ENCODE results near the gene GREB1L. TPM values are rescaled to one million over a fixed set of nuclear protein-coding genes. Genes with fewer than 3 reads are reported as not detected.
A peak's percentile ranks its signal among the peaks of the same experiment; 100 is the strongest.

GREB1L gene
- total and polyA plus RNA-seq, 2 of the 13 experiments (the other 11 are each of a cell fraction or from before 2014, with no cell fraction given): 0.17 to 0.66 TPM

GRCh38 chr18:21264651-21265050 is 22.6 kb downstream of the GREB1L start (continued):
- peak; percentile 78 for TF ChIP-seq HMG20A (CRISPR knock-in tag; IDR thresholded peaks at IDR 0.05; ENCODE audit: borderline replicate concordance)
- TF ChIP-seq STAG1 (CRISPR knock-in tag; IDR thresholded peaks at IDR 0.05): no peak
- TF ChIP-seq FOXP1 (IDR thresholded peaks at IDR 0.05): no peak
- peak; percentile 68 for TF ChIP-seq FOXP1 (CRISPR knock-in tag; IDR thresholded peaks at IDR 0.05)
- TF ChIP-seq, protein P1, sequence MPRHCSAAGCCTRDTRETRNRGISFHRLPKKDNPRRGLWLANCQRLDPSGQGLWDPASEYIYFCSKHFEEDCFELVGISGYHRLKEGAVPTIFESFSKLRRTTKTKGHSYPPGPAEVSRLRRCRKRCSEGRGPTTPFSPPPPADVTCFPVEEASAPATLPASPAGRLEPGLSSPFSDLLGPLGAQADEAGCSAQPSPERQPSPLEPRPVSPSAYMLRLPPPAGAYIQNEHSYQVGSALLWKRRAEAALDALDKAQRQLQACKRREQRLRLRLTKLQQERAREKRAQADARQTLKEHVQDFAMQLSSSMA (CRISPR knock-in tag; IDR thresholded peaks at IDR 0.05): no peak
- TF ChIP-seq MED1 (CRISPR knock-in tag; IDR thresholded peaks at IDR 0.05): 0 out of 2 replicates have a peak, but pooled peaks have one; percentile 31
- no peak for TF ChIP-seq BHLHE40 (IDR thresholded peaks at IDR 0.05; ENCODE audit: low read length)
- no peak for TF ChIP-seq SOX13 (IDR thresholded peaks at IDR 0.05)
- peak in 1 of 2 experiments; percentile 85; a peak in 2 of 4 replicates for TF ChIP-seq SOX13 (CRISPR knock-in tag; conservative IDR thresholded peaks at IDR 0.05 in 1 of 2, IDR thresholded peaks at IDR 0.05 in 1 of 2)
- peak; percentile 98 for TF ChIP-seq GFI1 (CRISPR knock-in tag; IDR thresholded peaks at IDR 0.05; ENCODE audit: borderline replicate concordance)
- peak; percentile 84; the same call in 1 of the 2 replicates for TF ChIP-seq SOX5 (CRISPR knock-in tag; IDR thresholded peaks at IDR 0.05; ENCODE audit: borderline replicate concordance)
- peak; percentile 79 for TF ChIP-seq FOXO1 (CRISPR knock-in tag; IDR thresholded peaks at IDR 0.05)
- TF ChIP-seq ZFAT (CRISPR knock-in tag; conservative IDR thresholded peaks at IDR 0.05): no peak
- no peak for TF ChIP-seq FOXA1 (IDR thresholded peaks at IDR 0.05)
- 0 out of 2 replicates have a peak, but pooled peaks have one; percentile 3 for TF ChIP-seq FOXA1 (CRISPR knock-in tag; IDR thresholded peaks at IDR 0.05)
- peak; percentile 68 for TF ChIP-seq GATAD2A (CRISPR knock-in tag; IDR thresholded peaks at IDR 0.05)
- TF ChIP-seq CEBPG (CRISPR knock-in tag; IDR thresholded peaks at IDR 0.05): peak; percentile 28; the same call in 1 of the 2 replicates
- TF ChIP-seq HNF4G (IDR thresholded peaks at IDR 0.05; ENCODE audit: borderline replicate concordance, low read depth, low read length): peak; percentile 51; the same call in 1 of the 2 replicates
- peak; percentile 78; the same call in 1 of the 2 replicates for TF ChIP-seq HNF4G (CRISPR knock-in tag; IDR thresholded peaks at IDR 0.05; ENCODE audit: borderline replicate concordance, low read depth)
- TF ChIP-seq SOX6 (IDR thresholded peaks at IDR 0.05): no peak
- peak; percentile 83 for TF ChIP-seq SOX6 (CRISPR knock-in tag; IDR thresholded peaks at IDR 0.05)
- TF ChIP-seq ZNF331 (CRISPR knock-in tag; IDR thresholded peaks at IDR 0.05): peak; percentile 49; the same call in 1 of the 2 replicates
- TF ChIP-seq ZNF674 (CRISPR knock-in tag; IDR thresholded peaks at IDR 0.05; ENCODE audit: low read depth): no peak
- peak; percentile 85 for TF ChIP-seq FOXP4 (CRISPR knock-in tag; IDR thresholded peaks at IDR 0.05)
- TF ChIP-seq KDM6A (CRISPR knock-in tag; IDR thresholded peaks at IDR 0.05; ENCODE audit: low read depth): 0 out of 2 replicates have a peak, but pooled peaks have one; percentile 36
- TF ChIP-seq FOSL2 (CRISPR knock-in tag; IDR thresholded peaks at IDR 0.05): peak; percentile 49
- TF ChIP-seq JUNB (CRISPR knock-in tag; IDR thresholded peaks at IDR 0.05; ENCODE audit: borderline replicate concordance): no peak
- peak; percentile 78 for TF ChIP-seq ARID5B (CRISPR knock-in tag; IDR thresholded peaks at IDR 0.05)
- 0 out of 2 replicates have a peak, but pooled peaks have one; percentile 42 for TF ChIP-seq IRF2 (CRISPR knock-in tag; IDR thresholded peaks at IDR 0.05)

Measured in HepG2 (cell line).